Measurements from ENCODE around the gene NDC1.
A peak's percentile ranks its signal among the peaks of the same experiment; 100 is the strongest.
"Not testable (repeated sequence)": the region's sequence is repeated elsewhere in the genome, so short reads cannot be mapped to it uniquely, and the experiment has no call there.

Gene NDC1

DNA sequence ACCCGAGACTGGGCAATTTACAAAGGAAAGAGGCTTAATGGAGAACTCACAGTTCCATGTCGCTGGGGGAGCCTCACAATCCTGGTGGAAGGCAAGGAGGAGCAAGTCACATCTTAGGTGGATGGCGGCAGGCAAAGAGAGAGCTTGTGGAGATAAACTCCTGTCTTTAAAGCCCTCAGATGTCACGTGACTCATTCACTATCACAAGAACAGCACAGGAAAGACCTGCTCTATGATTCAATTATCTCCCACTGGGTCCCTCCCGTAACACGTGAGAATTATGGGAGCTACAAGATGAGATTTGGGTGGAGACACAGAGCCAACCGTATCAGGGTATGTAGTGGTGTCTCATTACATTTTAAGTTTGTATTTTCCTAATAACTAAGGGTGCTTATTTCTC, 77.6 kb downstream of the NDC1 start:
- not testable (repeated sequence) for DNase-seq

DNA sequence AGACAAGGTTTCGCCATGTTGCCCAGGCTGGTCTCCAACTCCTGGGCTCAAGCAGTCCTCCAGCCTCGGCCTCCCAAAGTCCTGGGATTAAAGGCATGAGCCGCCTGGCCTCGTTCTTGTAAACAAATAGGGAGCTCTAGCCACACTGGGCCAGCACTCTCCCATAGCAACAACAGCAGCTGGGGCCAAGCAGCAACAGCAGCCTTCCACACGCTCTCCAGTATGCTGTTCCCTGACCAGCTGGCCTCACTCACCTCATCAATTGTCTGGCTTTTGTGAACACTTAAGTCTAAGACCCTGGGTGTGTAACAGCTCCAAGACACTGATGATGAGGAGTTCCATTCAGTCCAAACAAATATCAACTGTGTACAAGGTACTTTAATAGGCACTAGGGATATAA, 82.2 kb downstream of the NDC1 start:
- no peak for DNase-seq

DNA sequence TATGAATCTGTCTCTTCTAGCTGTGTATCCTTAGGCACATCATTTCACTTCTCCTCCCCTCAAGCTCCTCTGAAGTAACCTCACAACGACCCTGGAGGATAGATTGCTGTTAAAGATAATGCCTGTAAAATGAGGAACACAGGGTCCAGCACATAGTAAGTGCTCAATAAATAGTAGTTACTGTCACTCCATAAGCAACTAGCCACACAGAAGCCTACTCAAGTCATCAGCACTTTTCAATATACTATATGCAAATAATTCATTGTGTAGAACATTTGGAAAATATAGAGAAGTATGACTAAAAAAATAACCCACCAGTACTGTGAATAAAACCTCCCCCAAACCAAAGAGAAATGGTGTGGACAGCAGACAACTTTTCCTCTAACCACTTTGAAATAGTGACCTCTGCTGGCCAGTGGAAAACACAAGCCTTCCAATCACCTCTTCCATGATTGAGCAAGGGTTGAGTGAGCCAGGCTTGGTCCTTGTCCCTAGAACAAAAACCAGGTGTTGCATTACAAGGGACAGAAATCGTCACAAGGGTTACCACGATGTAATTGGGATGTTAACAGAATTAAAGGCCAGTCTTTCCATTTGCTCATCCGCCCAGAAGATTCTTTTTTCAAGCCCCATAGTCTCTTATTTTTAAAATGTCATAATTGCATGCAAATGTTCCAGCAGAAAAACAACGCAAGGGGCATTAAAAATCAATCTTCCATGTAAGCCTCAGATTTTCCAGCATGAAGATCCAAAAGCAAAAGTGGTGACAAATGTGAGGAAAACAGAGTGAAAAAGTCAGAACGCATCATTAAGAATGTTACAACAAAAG, 83.4 kb downstream of the NDC1 start:
- peak; percentile 83 for DNase-seq

DNA sequence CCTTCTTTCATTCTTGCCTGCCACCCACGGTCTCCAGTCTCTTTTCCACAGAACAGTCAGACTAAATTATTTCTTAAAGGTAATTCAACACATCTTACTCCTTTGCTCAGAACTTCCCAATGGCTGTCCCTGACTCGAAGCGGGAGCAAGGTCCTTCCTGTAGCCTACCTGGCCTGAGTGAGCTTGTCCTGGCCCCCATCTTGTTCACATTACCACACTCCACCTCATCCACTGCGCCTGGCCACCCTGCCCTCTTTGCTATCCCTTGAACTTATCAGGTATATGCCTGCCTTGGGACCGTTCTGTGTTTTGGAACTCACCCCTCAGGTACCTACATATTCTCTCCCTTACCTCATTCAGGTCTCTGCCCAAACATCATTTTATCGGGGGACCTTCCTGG, 85.8 kb downstream of the NDC1 start:
- no peak for DNase-seq

DNA sequence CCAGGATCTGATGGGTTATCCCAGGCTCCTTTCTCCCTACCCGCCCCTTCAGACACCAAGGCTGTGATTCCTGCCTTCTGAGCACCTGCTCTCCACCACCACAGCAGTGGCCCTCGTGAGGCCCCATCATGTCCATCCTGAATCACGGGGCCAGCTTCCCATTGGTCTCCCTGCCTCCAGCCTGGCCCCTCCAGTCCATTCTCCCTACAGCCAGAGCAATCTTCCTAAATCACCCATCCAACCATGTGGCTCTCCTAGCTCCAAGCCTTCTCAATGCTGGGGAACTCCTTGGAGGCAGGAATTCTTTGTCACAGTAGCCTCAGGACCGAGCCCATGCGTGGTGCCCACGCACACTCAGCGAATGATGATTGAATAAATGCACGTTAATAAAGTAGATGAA, 90.3 kb downstream of the NDC1 start:
- DNase-seq = no peak

DNA sequence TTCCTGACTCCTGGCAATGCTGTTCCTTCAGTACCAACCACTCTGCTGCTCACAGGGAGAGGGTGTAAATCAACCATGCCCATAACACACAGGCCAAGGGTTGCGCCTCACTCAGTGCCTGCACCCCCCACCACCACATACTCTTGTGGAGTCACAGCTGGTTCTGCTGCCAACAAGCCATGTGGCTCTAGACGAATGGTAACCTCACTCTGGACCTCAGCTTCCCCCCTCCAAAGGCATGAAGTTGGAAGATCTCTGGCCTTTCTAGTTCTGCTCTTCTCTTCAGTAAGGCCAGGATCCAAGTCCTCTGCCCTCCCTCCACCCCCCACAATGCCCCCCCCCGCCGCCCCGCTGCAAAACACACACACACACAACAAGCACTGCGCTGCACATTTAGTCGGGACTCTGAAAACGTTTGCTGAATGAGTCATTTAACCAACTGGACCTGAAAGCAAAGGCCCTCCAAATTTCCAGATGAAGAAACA, 97.4 kb downstream of the NDC1 start:
- DNase-seq = peak; percentile 70

DNA sequence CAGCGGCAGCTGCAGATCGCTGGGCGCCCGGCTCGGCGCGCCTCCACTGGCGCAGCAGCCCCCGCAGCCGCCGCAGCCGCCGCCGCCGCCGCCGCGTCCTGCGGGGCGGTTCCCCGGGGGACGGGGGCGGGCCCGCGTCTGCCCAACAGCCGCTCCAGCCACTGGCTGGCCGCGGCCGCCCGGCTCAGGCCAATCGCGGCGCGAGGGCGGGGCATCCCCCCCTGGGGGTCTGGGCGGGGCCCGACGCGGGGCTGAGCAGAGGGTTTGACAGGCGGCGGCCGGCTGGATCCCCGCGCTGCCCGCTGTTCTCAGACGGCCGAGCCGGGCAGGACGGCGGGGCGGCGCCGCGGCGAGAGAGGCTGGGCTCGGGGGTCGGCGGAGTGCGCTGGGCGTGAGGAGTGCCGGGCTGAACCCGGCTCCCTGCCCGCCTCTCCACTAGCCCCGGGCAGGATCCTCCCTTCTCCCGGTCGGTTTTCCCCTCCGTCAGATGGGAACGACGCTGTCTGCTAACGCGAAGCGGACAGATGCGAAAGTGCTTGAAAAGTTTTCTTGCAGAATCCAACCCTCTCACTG, 98.9 kb downstream of the NDC1 start, which contains the start of gene GLIS1:
Gene GLIS1 (minus strand): TSS at position 56 of the 573 bp plus-strand sequence. CDS start 1,100 bp downstream, outside the sequence.
- DNase-seq = peak; percentile 91

DNA sequence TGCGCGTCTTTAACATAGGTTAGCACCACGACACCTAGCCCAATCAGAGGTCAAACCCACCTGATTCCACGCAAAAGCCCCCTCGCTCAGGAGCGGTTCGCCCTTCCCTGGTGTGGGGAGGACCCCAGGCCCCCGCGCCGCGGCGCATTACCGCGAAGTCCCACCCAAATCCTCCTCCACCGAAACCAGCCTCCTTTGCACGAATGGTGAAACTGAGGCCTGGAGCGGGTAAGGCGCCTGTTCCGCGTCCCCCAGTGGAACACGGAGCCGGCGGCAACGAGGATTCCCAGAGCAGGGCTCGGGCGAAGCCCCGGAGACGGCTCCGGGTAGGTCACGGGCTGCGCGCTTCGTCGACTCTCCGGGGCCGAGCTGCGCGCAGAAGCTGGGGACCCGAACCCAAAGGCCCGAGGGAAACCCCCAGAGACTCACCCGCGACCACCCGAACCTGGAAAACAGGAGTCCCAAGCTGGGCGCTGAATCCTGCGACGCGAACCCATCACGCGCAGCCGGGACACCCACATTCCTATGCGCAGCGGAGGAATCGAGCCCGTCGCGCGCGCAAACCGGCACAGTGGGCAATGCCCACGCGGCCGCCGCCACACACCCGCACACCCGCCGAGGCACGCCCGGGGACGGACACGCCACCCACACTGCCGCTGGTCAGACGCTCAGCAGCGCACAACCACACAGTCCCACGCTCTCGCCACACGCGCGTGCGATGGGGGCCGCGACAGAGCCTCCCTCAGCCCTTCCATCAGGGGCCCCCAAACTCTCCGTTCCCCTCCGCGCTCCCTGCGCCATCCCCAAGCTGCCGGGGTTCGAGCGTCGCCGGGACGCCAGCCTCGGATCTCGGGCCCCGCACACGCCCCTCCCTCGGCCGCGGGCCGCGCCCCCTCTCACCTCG, 99.6 kb downstream of the NDC1 start:
- DNase-seq = peak; percentile 69

DNA sequence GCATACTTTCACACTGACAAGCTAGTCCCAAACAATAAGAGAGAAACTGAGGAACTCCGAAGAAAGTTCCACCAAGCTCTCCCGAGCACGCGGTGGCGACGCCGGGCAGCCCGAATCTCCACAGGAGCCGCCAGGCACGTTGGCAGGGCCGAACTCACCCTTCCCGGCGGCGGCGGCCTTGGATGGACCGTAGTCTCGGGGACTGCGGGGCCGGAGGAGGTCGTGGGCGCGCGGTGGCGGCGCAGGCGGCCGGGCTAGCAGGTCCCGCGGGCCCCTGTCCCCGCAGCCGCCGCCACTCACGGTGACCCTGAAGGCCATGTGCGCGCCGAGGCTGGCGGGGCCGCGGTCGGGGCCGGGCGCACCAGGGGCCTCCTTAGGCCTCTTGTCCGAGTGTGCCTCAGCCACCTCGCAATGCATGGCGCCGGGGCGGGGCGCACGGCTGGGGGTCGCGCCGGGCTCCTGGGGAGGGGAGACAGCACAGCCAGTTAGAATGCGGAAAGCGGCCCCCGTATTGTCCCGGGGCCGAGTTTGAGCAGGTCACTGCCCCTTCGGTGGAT, 100.4 kb downstream of the NDC1 start:
- DNase-seq = peak; percentile 64

DNA sequence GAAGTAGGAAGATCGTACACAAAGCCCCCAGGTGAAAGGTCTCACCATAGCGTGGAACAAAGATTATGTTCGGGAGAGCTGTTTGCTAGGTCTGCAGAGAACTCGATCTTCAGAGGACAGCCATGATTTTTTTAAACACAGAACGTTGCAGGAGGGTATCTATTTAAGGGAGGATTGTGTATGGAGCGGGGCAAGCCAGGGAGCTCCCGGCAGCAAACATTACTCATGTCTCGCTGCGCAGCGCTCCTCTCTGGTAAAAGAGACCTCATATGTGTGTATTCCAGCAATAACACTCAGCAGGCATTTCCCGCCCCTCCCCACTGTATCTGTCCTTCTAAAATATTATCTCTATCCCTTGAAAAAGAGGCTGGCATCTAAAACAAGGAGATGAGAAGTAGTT, 101.8 kb downstream of the NDC1 start:
- no peak for DNase-seq

DNA sequence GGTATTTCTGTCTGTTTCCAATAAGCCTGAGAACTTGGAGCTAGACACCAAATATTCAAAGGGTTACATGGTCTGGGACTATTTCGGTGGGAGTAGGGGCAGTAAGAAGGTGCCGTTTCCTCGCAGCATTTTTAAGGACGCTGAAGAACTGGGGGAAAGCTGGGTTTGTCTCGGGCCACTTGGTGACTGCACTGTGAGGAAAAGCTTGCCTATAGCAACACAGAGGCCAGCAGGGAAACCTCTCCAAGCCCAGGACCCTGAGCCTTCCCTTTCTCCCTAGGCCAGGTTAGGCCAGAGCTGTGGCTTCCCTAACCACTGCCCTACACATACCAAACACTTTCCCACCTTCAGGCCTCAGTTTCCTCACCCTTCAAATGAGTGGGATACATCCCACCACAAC, 102.4 kb downstream of the NDC1 start:
- no peak for DNase-seq

DNA sequence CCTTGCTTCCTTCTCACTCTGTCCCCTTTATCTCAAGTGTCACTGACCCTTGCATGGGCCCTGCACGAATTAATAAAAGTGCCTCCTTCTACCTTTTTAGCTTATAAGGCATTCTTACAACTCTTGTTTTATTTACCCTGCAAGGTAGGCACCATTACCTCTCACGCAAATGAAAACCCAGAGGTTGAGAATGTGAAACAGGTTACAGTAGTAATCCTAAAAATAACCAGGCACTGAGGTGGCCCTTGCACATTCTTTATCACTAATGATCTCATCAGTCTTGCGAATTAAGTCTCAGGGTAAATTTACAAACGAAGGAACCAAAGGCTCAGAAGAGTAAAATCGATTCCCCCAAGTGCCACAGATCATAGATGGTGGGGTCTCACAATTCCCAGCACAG, 102.8 kb downstream of the NDC1 start:
- DNase-seq = no peak

DNA sequence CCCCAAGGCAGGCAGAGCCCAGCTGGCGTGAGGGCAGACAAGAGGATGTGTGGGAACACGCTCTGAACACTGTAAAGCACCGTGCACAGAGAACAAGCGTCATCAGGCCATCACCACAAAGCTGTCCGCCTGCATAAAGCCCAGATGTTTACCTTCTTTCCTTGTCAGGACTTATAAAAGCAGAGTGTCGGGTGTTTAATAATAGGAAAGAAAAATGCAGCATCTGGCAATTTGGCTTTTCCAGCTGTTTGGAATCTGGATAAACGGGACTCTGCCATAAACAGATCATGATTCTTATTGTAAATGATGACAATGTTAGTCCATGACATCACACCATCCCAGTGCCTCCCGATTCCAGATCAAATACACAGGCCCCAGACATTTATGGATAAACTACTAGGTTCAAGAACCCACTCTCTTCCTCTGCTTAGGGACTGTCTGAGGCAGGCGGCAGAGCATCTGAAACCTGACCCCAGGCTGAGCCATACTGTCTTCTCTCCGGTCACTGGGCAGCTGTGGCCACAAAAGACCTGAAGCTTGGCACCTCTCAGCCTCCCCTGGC, 103.4 kb downstream of the NDC1 start:
- no peak for DNase-seq

DNA sequence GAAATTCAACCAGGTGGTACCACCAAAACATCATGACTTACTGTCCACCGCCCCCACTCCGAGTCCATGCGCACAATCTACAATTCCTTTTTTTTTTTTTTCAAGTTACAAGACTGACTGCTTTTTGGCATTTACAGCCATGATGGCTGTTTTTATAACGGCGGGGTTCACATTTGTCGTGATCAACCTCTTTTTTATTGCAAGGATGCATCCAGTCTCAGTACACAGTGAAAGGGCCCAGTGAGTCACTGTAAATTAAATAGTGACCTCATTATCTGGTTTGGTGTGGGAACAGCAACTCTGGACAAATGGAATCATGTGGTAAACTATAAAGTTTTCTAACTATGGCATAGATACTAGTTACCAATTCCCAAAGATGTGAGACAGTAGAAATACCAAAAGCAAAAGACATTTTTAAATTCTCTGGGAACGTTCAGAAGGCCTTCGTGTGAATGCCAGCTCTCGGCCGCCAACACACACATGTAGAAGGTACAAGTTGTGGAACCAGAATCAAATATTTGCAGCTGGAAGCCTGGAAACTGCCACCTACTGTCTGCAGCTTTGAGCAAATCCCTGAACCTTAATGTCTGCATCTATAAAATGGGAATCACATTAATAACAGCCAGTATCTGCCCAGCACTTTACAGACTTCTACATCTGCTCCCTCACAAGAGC, 104.0 kb downstream of the NDC1 start:
- peak; percentile 27 for DNase-seq

DNA sequence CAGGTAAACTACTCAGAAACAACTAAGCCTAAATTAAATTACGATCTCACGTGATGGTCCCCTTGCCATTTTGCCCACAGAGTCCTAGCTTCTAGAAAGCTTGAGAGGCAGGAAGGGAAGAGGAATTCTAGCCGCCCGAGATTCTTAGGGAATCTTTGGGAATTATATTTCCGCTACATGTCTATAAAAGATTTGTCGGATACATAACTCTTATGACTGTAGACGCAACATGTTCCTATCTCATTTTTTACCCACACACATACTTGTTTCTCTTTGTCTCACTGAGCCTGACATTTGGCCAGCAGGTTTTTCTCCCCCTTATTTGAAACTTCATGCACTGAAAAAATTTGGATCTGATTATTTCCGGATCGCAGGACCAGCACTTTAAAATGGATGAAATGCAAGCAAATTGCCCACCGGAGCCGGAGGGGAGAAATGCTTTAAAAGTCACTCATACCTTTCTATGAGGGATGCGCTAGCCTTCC, 104.6 kb downstream of the NDC1 start:
- no peak for DNase-seq

DNA sequence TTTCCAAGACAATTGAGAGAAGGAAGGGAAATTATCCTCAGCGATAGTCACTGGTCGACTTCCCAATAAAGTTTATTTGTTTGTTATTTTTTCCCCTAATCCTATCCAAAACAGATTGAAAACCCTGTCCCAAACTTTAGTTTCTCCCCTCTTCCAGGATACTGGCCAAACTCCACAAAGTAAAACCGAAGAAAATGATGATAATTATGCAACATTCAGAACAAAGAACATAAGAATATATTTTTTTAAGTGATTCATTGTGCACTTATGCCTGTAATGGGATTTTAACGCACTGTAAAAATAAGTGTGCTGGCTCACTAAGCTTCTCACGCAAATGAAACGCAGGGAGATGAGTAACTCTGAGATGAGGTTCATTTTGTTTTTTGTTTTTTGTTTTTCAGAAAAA, 105.2 kb downstream of the NDC1 start:
- no peak for DNase-seq

DNA sequence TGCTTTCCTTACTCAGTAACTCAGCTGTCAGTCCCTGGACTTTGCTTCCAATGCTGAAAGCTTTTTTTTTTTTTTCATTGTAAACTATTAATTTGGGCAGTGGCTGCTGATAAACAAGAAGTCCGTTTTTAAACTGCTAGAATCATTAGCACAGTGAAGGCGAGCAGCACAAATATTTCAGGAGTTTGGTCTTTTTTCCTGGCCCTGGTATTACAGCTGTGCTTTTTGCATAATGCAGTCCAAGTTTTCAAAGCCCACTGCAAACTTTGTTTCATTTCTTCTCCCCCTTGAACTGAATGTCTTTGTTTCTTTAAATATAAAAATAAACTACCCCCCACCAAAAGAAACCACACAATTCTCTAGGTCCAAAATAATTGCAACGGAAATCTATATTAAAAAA, 105.7 kb downstream of the NDC1 start:
- DNase-seq = no peak

DNA sequence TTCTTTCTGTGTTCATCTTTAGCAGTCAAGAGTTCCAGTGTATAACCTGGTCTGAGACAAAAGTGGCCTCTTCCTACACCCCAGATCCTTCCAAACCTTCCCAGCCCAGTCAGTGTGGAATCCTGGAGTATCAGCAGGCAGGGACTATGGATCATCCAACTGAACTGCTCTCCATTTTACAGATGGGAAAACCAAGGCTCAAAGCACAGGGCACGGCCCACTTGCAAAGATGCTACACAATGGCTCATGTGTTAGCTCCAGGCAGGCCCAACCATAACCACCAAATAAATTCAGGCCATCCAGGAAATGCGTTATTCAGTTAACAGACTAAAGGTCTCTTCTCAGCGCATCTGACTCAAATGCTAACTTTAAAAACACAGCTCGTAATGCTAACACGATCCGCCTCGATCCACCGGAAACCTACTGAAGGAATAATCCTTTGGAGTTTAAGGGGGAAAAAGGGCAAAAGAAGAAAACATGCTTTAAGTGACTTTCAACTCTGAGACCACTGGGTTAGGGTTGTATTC, 106.3 kb downstream of the NDC1 start:
- no peak for DNase-seq

DNA sequence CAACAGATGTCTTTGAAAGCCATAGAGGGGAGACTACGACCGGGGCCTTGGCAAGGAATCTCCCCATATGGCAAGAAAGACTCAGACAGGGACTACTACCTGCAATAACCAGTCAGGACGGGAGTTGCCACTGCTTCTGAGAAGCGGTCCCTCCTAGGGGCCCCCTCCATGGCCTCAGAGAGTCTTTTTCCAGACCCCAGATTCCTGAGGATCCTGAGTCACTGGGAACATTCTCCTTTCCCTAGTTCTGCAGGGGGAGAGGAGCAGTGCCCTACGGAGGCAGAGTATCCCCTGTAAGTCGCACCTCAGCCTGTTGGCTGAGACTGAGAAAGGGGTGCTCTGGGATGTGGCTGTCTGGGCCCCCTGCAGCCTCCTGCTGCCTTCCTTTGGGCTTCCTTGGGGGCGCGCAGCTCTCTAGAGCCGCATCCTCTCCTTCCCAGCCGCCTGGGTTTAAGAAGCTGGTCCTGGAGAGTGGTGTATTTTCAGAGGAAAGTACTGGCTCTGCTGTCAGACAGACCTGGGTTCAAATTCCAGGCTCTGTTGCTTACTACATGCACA, 107.0 kb downstream of the NDC1 start:
- DNase-seq = no peak

DNA sequence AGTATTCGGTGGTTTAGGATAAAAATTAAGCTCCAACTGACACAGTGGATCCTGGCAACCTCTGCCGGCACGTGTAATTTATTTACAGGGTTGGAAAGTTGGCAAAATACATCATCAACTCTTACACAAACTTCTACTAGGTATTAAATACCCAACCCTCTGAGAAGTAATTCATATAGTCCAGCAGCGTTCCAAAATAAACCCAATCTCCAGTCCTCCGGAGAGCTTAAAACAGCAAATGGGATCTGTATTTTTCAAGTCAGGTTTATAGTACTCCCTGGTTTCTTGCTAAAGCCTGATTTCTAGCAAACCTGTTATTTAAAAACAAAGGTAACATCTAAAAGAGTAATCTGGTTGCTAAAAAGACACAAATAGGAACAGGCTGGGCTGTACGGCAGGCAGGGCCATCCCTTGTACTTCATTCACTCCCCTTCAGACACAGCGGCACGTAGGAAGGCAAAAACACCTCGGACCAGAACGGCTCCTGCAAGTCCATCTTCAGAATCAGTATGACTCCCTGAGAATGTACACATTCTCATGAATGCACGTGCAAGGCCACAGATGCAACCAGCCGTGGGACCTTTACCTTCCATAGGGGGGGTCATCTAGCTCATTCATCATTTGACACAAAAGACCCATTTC, 107.8 kb downstream of the NDC1 start:
- DNase-seq = no peak
